ENCODE measurements around the gene TMEM242.

TMEM242 gene

GRCh38 chr6:157292202-157292601, 31.1 kb downstream of the TMEM242 start:
- peaks cover 0 to 45% of the 10 kb centered on the region in 2 experiments; a peak in 1 of 3 replicates for H3K36me3 ChIP-seq (ENCODE audit: control insufficient read depth in 2 of 2, insufficient read depth in 1 of 2, low read length in 2 of 2)
- POLR2A ChIA-PET = no interaction called here
- no peak for TF ChIP-seq ZNF133 (tag by site-specific recombination; IDR thresholded peaks at IDR 0.05)
- TF ChIP-seq ZNF571 (tag by site-specific recombination; IDR thresholded peaks at IDR 0.05) = no peak
- TF ChIP-seq ZBTB21 (tag by site-specific recombination; IDR thresholded peaks at IDR 0.05) = no peak
- H3K4me3 ChIP-seq (ENCODE audit: low read depth, low read length) = no peak overlapping the region
- no peaks in the 10 kb centered on the region for H3K9me3 ChIP-seq (ENCODE audit: control insufficient read depth, insufficient read depth, low read depth, low read length)
- no peak overlapping the region for H3K27ac ChIP-seq (ENCODE audit: extremely low read depth, low read depth, low read length)
- CTCF ChIA-PET = interaction anchor here (0.5 to 0.6 kb wide), 2 partner anchors 18 to 376 kb away, joined by 3 to 7 read pairs; no protein-coding TSS in a partner anchor
- H3K4me1 ChIP-seq (ENCODE audit: control insufficient read depth, insufficient read depth, low read length) = no peaks in the 10 kb centered on the region

- ChIA-PET POLR2A (no interaction called here), CTCF (interaction anchor here (0.6 kb wide), 1 partner anchor 48 kb away, joined by 4 read pairs; no protein-coding TSS in a partner anchor)
- no peak overlapping the region for H3K4me3 ChIP-seq (ENCODE audit: low read depth, low read length)
- H3K4me1 ChIP-seq (ENCODE audit: control insufficient read depth, insufficient read depth, low read length) = no peaks in the 10 kb centered on the region
- peaks cover 0 to 50% of the 10 kb centered on the region in 2 experiments; a peak in 1 of 3 replicates for H3K36me3 ChIP-seq (ENCODE audit: control insufficient read depth in 2 of 2, insufficient read depth in 1 of 2, low read length in 2 of 2)
- H3K9me3 ChIP-seq (ENCODE audit: control insufficient read depth, insufficient read depth, low read depth, low read length) = no peaks in the 10 kb centered on the region
- TF ChIP-seq PRDM1 (tag by site-specific recombination; IDR thresholded peaks at IDR 0.05) = 0 out of 2 replicates have a peak, but pooled peaks have one; percentile 5
- TF ChIP-seq KLF10 (tag by site-specific recombination; IDR thresholded peaks at IDR 0.05) = no peak
- no peak overlapping the region for H3K27ac ChIP-seq (ENCODE audit: extremely low read depth, low read depth, low read length)
Observed at GRCh38 chr6:157291356-157291755, 32.0 kb downstream of the TMEM242 start.

- no peak overlapping the region for H3K27ac ChIP-seq (ENCODE audit: extremely low read depth, low read depth, low read length)
- TF ChIP-seq ZFP69B (tag by site-specific recombination; IDR thresholded peaks at IDR 0.05) = no peak
- TF ChIP-seq ZNF792 (tag by site-specific recombination; IDR thresholded peaks at IDR 0.05) = no peak
- TF ChIP-seq ZNF2 (tag by site-specific recombination; IDR thresholded peaks at IDR 0.05) = no peak
- TF ChIP-seq ZNF211 (tag by site-specific recombination; IDR thresholded peaks at IDR 0.05; ENCODE audit: low read depth) = no peak
- no peak for TF ChIP-seq ZNF747 (tag by site-specific recombination; IDR thresholded peaks at IDR 0.05)
- no peak for TF ChIP-seq GFI1B (tag by site-specific recombination; IDR thresholded peaks at IDR 0.05)
- TF ChIP-seq ZNF350 (tag by site-specific recombination; IDR thresholded peaks at IDR 0.05) = no peak
- no peak for TF ChIP-seq SP7 (tag by site-specific recombination; IDR thresholded peaks at IDR 0.05)
- no peak for TF ChIP-seq ZSCAN30 (tag by site-specific recombination; IDR thresholded peaks at IDR 0.05)
- no peak for TF ChIP-seq ZNF629 (tag by site-specific recombination; IDR thresholded peaks at IDR 0.05)
- TF ChIP-seq ZBTB48 (tag by site-specific recombination; IDR thresholded peaks at IDR 0.05) = no peak
- no peak for TF ChIP-seq ZNF133 (tag by site-specific recombination; IDR thresholded peaks at IDR 0.05)
- TF ChIP-seq ZNF391 (tag by site-specific recombination; IDR thresholded peaks at IDR 0.05; ENCODE audit: borderline replicate concordance, low read depth) = no peak
- no peak for TF ChIP-seq ZNF473 (tag by site-specific recombination; IDR thresholded peaks at IDR 0.05)
- no peak for TF ChIP-seq KLF10 (tag by site-specific recombination; IDR thresholded peaks at IDR 0.05)
- no peak for TF ChIP-seq ZNF513 (tag by site-specific recombination; IDR thresholded peaks at IDR 0.05)
- no peak for TF ChIP-seq ZNF114 (tag by site-specific recombination; IDR thresholded peaks at IDR 0.05)
- H3K9me3 ChIP-seq (ENCODE audit: control insufficient read depth, insufficient read depth, low read depth, low read length) = no peaks in the 10 kb centered on the region
- no peaks in the 10 kb centered on the region for H3K4me1 ChIP-seq (ENCODE audit: control insufficient read depth, insufficient read depth, low read length)
- no peak overlapping the region for H3K4me3 ChIP-seq (ENCODE audit: low read depth, low read length)
- POLR2A ChIA-PET = no interaction called here
- H3K36me3 ChIP-seq (ENCODE audit: control insufficient read depth in 2 of 2, insufficient read depth in 1 of 2, low read length in 2 of 2) = peaks cover 0 to 50% of the 10 kb centered on the region in 2 experiments; a peak in 1 of 3 replicates
- CTCF ChIA-PET = interaction anchor here (0.6 to 1.0 kb wide), 2 partner anchors 16 to 48 kb away, joined by 3 to 4 read pairs; no protein-coding TSS in a partner anchor
Observed at GRCh38 chr6:157290797-157291196, 32.5 kb downstream of the TMEM242 start.
